NK-92 (cell line): ENCODE results near the gene CLDN14.

Experiments used
- DNase-seq: peaks from one replicate; lab custom pipeline; 2025; ENCODE audit not compliant: unreplicated experiment; lab: John Stamatoyannopoulos, UW

Gene CLDN14

GRCh38 chr21:36436829-36437744, 42.8 kb downstream of the CLDN14 start:
- DNase-seq = no peak

GRCh38 chr21:36434144-36434543, 45.8 kb downstream of the CLDN14 start:
- DNase-seq = no peak

DNA sequence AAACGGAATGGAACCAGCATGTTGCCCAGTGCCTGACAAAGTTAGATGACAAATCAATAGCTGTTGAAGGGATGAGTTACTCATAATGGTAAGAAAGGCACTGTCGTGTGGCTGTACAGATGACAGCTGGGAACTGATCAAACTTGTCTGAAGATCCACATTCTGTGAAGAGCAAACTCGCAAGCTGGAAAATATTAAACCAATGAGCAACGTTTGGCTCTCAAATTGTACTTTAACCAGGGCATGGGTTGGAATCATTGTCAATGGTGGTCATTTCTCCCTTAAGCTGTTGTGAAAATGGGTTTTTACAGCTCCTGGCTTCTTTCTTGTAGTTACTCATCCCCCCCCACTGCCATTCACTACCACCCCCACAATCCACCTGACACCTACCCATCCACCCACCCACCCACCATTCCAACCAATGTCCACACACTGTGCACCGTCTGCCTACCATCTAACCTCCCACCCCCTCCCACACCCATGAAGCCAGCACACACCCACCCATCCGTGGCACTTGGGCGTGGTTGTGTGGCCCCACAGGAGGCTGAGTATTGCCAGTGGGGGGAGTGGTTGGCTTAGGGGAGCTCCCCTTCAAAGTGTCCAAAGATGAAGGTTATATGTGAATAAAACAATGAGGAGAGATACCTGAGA, 46.7 kb downstream of the CLDN14 start:
- no peak for DNase-seq

DNA sequence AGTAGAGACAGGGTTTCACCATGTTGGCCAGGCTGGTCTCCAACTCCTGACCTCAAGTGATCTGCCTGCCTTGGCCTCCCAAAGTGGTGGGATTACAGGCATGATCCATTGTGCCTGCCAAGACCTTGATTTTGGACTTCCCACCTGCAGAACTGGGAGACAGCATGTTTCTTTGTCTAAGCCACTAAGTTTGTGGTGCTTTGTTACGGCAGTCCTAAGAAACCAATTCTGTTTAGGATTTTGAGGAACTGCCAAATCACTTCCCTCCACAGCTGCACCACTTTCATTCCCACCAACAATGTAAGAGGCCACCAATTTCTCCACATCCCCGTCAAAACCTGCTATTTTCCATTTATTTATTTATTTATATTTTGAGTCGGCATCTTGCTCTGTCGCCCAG, 48.7 kb downstream of the CLDN14 start:
- DNase-seq = no peak

- DNase-seq = no peak
These were observed 49.1 kb downstream of the CLDN14 start for GRCh38 chr21:36430841-36431240.

DNA sequence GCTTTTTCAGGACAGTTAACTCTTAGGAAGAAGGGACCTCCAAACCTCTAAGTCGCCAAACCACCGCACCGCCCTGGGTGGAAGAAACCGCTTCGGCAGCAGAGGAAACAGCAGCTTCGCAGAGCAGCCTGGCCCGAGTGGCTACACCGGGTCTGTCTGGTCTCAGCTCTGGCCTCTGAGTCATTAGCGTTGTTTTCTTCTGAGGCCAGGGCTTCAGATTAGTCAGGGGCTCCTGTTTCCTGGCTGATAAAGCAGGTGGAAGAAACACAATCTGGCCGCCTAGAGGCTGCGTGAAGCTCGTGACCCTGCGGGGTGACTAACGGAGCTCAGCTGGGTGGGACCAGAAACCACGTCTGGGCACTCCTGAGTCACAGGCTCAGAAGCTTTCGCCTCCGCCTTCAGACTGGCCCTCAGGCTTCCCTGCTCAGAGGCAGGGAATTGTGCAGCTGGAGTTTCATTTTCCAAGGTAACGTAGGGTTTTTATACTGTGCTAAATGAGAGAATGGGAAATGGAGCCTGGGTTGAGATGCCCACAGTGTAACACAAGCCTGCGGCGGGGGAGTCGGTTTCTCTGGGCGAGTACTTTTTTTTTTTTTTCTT, 49.9 kb downstream of the CLDN14 start:
- DNase-seq = no peak

DNA sequence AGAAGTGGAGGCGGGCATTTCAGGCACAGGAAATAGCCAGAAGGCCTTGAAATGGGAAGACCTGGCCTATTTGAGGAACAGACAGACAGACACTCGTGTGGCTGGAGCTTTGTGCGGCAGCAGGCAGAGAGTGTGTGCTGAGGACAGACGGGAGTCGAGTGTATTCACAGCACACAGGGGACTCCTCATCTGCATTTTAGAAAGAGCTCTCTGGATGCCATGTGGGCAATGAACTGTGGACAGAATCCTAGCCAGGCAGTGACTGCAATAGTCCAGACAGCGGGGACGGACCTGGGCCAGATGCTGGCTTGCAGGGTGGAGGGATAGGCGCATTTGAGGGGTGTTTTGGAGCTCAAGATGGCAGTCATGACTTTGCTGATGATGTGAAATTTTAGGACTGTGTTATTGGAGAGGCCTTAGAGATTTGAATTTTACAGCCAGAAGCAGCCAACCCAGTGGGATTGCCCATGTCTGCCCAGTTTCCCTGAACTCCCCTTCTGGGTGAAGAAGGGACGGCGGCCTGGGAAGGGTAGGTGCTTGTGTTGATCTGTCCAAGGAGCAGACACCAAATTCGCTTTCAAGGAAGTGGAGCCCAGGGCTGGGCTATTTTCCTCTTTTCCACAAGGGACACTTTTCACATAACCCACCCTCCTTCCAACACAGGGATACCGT, 51.0 kb downstream of the CLDN14 start:
- no peak for DNase-seq

GRCh38 chr21:36427502-36427901, 52.4 kb downstream of the CLDN14 start:
- DNase-seq = no peak

DNA sequence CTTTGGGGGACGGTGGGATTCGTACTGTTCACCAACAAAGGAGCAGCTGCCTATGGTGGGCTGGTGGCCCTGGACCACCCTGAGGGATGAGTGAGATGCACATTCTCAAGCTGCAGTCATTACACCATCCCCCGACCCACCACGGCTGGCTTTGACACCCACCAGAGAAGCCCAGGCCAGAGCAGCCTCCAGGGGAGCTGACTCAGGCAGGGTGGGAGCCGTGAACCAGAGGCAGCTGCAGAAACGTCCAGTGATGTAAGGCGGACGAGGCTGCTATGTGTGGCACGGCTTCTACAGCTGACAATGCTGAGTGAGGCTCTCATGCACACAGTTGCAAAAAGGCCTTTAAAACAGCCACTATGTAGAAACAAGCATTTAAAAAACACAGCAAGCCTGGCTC, 54.6 kb downstream of the CLDN14 start:
- no peak for DNase-seq

GRCh38 chr21:36424592-36424991, 55.3 kb downstream of the CLDN14 start:
- no peak for DNase-seq

DNA sequence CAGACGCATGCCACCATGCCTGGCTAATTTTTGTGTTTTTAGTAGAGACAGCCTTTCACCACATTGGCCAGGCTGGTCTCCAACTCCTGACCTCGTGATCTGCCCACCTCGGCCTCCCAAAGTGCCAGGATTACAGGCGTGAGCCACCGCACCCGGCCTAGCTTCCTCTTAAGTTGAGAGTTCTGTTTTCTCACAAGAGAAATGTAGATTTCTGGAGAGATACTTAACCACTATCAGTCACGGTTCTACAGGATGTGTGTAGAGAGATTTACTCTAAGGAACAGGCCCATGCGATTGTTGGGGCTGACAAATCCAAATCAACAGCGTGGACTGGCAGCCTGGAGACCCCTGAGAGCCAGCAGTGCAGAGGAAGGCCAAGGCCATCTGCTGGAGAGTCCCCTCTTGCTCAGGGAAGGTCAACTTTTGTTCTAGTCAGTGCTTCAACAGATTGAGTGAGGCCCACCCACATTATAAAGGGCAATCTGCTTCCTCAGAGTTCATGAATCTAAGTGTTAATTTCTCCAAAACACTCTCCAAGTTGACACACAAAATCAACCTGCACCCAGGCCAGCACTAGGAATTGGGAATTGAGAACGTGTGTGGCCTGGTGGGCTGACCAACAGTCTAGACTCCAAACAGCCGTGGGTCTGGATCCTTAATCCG, 56.0 kb downstream of the CLDN14 start:
- DNase-seq = no peak

DNA sequence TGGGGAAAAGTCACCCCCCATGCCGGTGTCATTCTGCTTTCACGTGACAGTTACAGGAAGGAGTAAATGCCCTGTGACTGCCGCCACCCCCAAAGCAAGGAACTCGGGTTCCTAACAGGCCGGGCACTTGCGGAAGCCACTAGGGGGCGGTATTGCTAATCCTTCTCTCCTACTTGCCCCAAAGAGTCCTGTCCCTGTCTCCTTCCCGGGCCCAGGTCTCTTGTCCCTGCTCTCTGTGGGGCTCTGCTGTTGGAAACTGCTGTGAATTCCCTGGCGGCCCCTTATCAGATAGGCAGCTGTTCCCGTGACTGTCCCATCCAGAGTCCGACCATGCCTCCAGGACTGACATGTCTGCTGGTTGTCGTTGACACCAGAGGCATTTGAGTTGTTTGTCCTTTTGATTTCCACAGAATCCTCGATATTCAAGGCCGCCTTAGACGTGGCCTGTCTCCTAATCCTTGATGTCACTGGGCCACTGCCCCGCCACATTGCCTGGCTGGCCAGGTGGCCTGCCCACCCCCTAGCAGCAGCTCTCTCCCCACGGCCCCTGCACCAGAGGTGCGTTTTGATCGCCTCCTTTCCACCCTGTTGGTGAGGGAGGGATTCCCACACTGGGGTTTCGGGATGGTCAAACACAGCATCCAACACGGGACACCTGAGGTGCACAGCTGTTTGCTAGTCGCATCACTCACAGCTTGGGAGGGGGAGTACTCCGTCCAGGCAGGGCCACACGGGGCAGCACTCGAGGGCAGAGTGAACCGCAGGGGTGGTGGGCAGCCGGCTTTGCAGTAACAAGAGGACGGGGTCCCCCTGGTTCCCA, 57.4 kb downstream of the CLDN14 start:
- DNase-seq = no peak

- DNase-seq = no peak
These were observed 59.2 kb downstream of the CLDN14 start for GRCh38 chr21:36420571-36421339.

DNA sequence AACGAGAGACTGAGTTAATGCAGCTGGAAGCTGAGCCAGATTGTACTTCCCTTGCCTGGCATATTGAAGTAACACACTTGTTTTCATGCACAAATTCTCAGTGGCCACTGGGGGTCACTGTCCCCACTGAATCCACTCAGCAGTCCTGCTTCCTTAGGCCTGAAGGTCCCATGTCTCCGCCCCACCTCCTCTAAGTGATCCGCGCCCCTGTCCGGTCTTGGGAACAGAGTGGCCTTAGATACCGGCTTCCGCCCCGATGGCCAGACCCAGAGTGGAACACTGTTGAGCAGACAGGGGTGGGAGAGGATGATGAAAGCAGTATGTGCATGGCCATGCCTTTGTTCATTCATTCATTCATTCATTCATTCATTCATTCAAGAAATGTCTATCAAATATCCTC, 59.9 kb downstream of the CLDN14 start:
- no peak for DNase-seq

- DNase-seq = no peak
These were observed 60.7 kb downstream of the CLDN14 start for GRCh38 chr21:36419241-36419640.

GRCh38 chr21:36415375-36415774, 64.5 kb downstream of the CLDN14 start:
- DNase-seq = no peak

DNA sequence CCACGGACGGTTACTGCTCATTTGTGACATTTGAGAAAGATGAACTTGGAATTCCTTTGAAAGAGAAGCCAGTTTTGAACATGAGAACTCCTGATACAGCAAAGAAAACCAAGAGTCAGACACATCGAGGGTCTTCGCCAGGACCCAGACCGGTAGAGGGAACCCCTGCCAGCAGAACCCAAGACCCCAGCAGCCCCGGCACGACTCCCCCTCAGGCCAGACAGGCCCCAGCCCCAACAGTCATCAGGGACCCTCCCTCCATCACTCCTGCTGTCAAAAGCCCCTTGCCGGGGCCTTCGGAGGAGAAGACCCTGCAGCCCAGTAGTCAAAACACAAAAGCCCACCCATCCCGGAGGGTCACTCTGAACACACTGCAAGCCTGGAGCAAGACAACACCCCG, 67.0 kb downstream of the CLDN14 start:
- no peak for DNase-seq

DNA sequence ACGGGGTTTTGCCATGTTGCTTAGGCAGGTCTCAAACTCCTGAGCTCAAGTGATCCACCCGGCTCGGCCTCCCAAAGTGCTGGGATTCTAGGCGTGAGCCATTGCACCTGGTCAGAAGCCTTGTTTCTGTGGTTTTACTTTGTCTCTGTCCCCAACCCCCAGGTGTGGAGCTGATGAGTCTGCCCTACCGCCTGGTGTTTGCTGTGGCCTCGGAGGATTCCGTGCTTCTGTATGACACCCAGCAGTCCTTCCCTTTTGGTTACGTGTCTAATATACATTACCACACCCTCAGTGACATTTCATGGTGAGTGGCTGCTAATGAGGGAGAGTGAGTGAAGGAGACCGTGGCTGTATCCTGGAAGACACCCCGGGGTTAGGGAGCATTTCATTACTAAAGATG, 68.6 kb downstream of the CLDN14 start:
- DNase-seq = no peak
